Measurements from ENCODE around the gene NLN.
"Not testable (repeated sequence)": the region's sequence is repeated elsewhere in the genome, so short reads cannot be mapped to it uniquely, and the experiment has no call there.

NLN gene

DNA sequence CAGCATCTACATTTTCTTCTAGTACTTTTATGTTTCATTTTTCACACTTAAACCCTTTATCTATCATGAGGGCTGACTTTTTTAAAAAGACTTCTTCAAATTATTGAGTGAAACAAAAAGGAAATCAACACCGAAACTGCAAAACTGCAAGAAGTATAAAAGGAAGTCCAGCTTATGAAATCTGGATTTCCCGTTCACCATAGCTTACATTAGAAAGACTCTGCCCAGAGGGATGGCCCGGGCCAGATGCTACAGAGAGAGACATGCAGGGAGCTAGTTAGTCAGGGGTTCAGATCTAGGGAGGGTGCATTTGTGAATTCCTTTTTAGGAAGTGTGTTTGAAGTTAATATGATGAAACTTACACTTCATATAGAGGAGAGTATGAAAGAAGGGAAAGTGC lies 10.0 kb downstream of the NLN start:
- not testable (repeated sequence) for DNase-seq (ENCODE audit: low spot score)

DNA sequence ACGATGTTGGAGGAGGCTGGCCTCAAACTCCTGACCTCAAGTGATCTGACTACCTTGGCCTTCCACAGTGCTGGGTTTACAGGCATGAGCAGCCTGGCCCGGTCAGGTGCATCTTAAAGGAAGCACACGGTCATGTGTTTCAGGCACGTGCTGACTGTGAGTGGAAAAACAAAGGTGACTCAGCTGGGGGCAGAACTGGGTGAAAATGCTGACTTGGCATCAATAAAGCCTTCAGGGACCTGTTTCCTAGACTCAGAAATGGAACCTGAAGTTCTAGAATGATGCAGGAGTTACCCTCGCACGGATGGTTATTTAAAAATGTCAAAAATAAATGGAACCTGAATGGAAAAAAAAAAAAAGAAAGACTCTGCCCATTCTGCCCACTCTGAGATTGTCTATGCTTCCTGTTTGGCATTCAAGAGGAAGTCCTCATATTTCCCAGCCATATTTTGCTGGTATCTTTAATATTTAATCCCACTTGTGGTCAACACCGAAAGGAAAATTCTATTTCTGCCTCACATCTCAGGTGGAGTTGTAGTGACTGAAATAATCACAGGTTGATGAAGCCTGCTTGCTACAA lies 12.3 kb downstream of the NLN start:
- DNase-seq (ENCODE audit: low spot score) = not testable (repeated sequence)

DNA sequence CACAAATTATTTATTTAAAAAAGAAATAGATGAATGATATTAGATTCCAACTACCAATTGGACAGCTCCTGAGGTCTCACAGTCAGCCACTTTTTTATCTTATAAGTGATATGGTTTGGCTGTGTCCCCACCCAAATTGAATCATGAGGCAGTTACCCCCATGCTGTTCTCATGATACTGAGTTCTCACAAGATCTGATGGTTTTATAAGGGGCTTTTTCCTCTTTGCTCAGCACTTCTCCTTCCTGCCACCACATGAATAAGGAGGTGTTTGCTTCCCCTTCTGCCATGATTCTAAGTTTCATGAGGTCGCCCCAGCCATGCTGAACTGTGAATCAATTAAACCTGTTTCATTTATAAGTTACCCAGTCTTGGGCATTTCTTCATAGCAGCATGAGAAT lies 12.9 kb downstream of the NLN start:
- no peak for DNase-seq (ENCODE audit: low spot score)

DNA sequence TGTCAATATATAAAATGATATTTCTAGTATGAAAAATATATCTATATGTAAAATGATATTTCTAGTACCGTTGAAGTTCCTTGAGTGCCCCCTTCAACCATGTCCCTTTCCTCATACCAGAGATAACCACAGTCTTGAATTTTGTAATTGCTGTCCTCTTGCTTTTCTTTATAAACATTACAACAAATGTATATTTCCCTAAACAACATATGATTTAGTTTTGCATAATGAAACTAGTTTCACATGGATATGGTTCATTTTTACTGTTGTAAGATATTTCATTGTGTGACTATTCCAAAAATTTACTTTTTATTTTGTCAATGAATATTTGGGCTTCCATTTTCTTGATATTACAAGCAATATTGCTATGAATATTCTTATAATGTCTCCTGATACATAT lies 14.0 kb downstream of the NLN start:
- DNase-seq (ENCODE audit: low spot score) = no peak

DNA sequence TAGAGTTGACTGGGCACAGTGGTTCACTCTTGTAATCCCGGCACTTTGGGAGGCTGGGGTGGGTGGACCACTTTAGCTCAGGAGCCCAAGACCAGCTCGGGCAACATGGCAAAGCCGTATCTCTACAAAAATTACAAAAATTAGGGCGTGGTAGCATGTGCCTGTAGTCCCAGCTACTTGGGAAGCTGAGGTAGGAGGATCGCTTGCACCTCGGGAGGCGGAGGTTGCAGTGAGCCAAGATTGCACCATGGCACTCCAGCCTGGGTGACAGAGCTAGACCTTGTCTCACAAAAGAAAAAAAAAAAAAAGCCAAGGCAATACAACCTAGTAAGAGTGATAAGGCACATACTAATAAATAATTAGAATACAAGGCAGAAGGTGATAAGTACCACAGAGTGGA lies 15.8 kb downstream of the NLN start:
- no peak for DNase-seq (ENCODE audit: low spot score)

DNA sequence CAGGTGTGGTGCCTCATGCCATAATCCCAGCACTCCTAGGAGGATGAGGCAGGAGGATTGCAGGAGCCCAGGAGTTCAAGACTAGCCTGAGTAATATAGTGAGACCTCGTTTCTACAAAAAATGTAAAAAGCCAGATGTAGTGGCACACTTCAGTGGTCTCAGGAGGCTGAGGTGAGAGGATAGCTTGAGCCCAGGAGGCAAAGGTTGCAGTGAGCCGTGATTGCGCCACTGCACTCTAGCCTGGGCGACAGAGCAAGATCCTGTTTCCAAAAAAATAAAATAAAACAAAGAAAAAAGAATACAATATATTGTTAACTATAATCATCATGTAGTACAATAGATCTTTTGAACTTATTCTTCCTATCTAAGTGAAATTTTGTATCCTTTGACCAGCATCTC lies 16.3 kb downstream of the NLN start:
- no peak for DNase-seq (ENCODE audit: low spot score)

DNA sequence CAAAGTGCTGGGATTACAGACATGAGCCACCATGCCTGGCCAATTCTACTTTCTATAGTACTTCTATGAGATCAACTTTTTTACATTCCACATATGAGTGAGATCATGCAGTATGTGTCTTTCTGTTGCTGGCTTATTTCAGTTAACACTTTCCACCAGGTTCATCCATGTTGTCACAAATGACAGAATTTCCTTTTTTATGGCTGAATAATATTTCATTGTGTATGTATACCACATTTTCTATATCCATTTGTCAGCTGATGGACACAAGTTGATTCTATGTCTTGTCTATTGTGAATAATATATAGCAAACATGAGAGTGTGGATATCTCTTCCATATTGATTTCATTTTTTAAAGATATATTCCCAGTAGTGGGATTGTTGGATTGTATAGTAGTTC lies 17.2 kb downstream of the NLN start:
- DNase-seq (ENCODE audit: low spot score) = no peak

DNA sequence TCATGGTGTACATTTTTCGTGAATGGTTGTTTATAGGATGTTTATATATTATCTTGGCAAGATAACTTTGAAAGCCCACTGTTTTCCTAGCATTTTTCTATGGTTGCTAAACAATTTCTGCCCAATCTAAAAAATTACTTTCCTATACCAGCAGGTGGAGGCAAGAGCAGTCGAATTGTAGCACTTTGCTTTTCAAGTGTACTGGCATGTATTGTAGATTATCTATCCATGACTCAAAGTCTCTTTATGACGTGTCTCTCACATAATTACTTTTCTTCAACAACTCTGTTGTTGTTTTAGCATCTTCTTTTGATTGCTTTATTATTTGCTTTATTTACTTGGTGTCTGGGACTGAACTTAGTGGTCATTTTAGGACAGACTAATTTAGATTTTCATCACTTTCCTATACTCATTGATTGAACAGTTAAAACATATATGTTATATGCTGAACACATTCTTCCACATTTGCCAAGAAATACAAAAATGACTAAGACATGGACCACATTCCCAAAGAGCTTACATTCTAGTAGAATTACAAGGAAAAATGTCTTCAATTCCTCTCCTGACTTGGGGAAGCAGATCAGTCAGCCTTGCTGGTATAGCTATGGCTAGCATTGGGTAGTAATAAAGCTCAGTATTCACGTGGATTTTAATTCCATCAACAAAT lies 20.7 kb downstream of the NLN start:
- DNase-seq (ENCODE audit: low spot score) = peak; percentile 15

DNA sequence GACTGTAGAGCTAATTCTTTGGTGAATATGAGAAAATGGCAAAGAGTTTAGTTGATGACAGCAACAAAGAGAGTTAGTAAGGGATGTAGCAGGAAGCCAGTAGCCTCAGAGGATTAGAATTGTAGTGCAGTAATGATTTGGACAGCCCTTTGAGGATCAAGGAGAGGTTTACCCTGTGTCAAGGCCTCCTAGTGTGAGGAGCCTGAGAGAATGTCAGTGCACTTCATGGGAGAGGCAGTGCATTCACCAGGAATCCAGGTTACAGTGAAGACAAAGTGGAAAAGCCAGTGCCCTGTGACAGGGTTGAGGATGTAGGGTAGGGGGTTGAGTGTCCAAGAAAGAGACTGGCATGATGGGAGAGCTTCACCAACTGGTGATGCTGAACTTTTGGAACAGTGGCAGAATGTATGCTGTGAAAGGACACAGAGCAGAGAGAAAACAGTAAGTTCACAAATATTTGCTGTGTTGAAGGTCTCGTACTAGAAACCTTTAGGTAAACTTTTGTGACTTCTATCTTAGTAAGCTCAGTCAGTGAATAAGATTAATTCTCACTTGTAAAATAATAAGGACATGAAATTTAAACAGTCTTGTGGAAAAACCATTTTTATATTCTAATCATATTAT lies 27.3 kb downstream of the NLN start:
- no peak for DNase-seq (ENCODE audit: low spot score)

DNA sequence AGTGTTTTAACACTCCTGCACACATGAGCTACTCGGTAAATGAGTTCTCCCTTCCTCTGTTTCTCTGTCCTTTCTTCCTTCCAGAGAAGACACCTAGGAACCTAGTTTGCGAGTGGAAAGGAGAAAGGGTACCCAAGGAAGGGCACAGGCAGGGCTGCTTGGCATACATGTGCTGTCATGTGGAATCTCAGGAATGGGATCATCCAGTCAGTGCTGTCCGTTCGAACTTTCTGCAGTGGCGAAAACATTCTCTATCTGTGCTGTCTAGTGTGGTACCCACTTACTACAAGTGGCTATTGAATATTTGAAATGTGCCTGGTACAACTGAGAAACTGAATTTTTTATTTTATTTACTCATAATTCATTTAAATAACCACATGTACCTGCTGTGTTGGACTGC lies 28.0 kb downstream of the NLN start:
- DNase-seq (ENCODE audit: low spot score) = no peak

DNA sequence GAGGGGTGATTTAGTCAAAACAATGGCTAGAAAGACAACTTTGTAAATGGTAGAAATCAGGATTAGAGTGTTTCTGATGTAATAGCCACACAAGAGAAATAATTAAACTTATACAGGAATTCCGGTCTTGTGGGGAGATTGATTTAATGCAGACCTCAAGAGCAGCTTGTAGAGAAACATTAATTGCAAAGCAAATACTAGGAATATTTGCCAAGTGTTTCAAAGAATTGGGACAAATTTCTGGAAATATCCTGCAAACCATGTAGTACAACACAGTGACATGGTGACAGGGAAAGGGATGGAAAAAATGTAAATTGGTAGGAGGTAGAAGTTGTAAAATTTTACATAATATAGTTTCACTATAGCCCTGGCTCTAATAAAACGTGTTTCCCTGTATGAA lies 28.9 kb downstream of the NLN start:
- DNase-seq (ENCODE audit: low spot score) = no peak

DNA sequence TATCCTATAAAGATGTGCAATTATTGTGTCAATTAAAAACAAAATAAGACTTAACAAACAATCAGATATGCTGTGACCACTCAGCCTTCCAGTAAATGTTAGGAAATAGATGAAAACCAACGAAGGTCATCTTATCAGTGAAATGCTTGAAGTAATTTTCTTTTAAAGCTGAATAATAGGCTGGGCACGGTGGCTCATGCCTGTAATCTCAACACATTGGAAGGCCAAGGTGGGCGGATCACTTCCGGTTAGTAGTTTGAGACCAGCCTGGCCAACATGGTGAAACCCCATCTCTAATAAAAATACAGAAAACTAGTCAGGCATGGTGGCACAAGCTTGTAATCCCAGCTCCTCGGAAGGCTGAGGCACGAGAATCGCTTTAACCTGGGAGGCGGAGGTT lies 31.2 kb downstream of the NLN start:
- no peak for DNase-seq (ENCODE audit: low spot score)

DNA sequence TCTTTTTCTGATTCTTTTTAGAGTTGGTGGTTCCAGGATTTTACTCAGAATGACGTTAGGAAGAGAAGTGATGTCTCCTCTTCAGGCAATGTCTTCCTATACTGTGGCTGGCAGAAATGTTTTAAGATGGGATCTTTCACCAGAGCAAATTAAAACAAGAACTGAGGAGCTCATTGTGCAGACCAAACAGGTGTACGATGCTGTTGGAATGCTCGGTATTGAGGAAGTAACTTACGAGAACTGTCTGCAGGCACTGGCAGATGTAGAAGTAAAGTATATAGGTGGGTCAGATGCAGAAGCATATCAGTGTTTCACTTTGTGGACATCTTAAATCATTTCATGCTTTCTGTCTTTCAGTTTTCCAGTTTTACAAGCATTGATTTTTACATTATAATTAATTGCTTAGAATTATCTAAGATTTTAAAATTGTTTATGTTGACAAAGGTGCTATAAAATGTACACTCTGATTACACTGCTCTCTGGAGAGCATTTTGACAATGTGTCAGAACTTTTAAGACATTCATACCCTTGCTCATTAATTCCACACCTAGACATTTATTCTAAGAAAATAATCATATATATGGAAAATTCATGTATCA lies 36.6 kb downstream of the NLN start:
- no peak for DNase-seq (ENCODE audit: low spot score)

DNA sequence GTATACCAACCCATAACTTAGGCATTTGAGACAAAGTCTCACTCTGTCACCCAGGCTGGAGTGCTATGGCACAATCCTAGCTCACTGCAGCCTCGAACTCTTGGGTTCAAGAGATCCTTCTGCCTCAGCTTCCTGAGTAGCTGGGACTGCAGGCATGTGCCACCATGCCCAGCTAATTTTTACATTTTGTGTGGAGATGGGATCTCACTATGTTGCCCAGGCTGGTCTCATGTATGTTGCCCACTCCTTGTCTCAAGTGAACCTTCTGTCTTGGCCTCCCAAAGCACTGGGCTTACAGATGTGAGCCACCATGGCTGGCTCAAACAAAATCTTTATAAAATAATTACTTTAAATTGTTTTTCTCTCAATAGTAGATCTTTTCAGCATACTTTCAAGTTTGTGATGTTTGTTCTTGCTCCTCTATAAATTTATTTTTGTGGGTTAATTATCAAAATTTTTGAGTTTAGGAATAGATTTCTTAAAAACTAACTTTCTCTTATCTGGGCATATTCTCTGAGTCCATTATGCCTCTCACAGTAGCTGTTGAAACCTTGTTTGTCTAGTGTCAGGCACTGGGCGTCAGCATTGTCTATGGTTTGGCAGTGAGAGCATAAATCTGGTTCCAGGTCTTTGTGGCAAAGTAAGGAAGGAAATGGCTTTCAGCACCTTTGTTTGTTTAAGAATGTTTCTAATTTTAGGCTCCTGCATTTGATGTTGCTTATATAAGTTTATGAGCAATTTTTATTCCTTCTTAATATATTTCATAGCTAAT lies 38.7 kb downstream of the NLN start:
- peak; percentile 7 for DNase-seq (ENCODE audit: low spot score)

DNA sequence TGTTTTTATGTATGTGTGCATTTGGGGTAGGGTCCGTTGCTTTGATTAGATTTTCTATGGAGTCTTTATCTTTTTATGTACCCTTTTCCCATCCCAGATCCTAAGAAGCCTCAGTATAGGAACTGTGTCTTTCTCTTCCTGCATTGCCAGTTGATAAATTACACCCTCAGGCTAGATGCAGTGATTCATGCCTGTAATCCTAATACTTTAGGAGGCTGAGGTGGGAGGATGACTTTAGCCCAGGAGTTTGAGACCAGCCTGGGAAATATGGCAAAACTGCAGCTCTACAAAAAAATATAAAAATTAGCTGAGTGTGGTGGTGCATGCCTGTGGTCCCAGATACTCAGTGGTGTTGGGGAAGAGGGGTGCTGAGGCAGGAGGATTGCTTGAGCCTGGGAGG lies 40.2 kb downstream of the NLN start:
- DNase-seq (ENCODE audit: low spot score) = no peak

DNA sequence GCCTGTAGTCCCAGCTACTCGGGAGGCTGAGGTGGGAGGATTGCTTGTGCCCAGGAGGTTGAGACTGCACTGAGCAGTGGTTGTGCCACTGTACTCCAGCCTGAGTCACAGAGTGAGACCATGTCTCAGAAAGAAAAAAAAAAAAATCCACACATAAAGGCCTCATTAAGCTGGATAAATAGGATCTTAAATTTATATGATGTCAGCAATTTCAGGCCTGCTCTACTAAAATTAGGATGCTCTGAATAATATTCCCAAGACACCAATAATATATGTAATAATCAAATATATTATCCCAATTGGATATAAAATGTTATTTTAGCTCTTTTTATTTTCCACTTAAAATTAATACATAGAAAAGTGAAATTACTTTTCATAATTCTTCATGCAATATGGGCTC lies 43.6 kb downstream of the NLN start:
- DNase-seq (ENCODE audit: low spot score) = no peak

DNA sequence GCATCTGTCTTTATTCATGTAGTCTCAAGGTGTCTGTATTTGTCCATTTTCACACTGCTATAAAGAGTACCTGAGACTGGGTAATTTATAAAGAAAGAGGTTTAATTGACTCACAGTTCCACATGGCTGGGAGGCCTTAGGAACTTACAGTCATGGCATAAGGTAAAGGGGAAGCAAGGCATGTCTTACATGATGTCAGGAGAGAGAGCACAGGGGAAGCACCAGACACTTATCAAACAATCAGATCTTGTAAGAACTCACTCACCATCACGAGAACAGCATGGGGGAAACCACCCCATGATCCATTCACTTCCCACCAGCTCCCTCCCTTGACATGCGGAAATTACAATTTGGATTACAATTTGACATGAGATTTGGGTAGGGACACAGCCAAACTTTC lies 44.2 kb downstream of the NLN start:
- no peak for DNase-seq (ENCODE audit: low spot score)

DNA sequence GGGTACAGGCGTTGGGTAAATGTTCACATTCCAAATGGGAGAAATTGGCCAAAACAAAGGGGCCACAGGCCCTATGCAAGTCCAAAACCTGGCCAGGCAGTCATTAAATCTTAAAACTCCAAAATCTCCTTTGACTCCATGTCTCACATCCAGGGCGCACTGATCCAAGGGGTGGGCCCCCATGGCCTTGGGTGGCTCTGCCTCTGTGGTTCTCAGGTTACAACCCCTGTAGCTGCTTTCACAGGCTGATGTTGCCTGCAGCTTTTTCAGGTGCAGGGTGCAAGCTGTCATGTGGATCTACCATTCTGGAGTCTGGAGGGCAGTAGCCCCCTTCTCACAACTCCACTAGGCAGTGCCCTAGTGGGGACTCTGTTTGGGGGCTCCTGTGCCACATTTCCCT lies 44.8 kb downstream of the NLN start:
- no peak for DNase-seq (ENCODE audit: low spot score)

DNA sequence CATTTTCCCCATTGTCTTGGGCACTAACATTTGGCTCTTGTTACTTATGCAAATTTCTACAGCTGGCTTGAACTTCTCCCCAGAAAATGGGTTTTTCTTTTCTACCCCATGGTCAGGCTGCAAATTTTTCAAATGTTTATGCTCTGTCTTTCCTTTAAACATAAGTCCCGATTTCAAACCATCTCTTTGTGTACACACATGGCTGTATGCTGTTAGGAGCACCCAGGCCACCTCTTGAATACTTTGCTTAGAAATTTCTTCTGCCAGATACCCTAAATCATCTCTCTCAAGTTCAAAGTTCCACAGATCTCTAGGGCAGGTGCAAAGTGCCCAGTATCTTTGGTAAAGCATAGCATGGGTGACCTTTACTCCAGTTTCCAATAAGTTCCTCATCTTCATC lies 45.6 kb downstream of the NLN start:
- DNase-seq (ENCODE audit: low spot score) = no peak

DNA sequence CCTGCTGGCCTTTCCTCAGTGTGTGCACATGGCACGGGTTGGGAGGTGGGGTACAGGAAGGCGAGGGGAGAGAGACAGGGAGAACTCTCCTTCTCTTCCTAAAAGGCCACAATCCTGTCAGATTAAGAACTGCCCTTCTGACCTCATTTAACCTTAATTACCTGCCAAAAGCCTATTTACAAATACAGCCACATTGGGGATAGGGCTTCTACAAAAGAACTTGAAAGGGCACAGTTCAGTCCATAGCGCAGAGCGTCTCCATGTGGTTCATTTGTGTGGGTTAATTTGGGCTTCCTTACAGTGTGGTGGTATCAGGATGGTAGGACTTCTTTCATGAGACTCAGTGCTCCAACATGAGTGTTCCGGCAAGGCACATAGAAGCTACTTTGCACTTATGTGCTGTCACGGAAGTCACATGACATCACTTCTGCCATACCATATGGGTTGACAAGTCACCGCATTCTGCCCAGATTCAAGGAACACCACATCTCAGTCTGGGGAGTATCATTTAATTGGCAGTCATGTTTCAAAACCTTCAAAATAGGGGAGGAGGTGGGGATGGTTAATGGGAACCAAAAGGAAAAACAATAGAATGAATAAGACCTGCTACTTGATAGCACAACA lies 46.8 kb downstream of the NLN start:
- no peak for DNase-seq (ENCODE audit: low spot score)

DNA sequence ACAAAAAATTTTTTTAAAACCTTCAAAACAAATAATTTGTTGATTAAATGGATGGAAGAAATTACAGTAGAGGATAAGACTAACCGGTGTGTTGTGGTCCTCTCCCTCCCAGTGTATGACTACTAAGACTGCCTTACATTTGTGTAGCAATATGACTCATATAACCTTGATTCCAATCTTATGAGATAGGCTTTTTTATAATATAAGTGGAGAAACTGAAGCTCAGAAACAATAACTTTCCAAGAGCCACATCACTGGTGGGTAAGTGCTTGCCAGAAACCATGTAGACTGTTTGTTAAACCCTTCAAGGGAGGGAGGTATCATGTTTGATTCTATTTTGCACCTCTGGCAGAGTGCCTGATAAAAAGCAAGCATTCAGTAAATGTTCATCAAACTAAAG lies 47.5 kb downstream of the NLN start:
- DNase-seq (ENCODE audit: low spot score) = no peak

DNA sequence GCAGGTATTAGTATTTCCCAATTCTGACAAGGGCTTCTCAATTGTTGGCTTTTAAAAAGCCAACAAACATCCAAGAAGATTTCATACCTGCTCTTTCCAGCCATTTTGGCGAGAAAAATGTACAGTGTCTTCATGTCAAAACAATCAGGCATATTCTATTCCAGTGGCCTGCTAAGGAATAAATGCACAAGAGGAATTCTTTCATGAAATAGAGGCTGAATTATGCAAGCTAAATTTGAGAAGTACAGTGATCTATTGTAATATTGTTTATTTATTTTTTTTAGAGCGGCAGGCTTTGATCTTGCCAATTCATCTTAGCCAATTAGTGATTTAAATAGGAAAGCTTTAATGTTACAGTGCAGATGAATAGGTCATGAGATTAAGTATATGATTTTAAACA lies 49.3 kb downstream of the NLN start:
- DNase-seq (ENCODE audit: low spot score) = no peak
